GM19043 (cell line): ENCODE measurements around the gene EBLN1.

ENCODE experiments used
- ATAC-seq: cut with Tn5 transposase; IDR thresholded peaks from one replicate; pipeline ENCODE4 v1.9.1; 2021; ENCODE audit warnings: low read depth; ENCODE audit not compliant: unreplicated experiment

EBLN1 gene

GRCh38 chr10:22217842-22218241, at the start of gene EBLN1:
TSS of gene EBLN1 (minus strand) at chr10:22218015. CDS start at chr10:22209983, 8,032 bp downstream.
- no peak for ATAC-seq

GRCh38 chr10:22265839-22266537, 48.2 kb upstream of the EBLN1 start:
- ATAC-seq, result no peak

- no peak for ATAC-seq
Observed at GRCh38 chr10:22263106-22263505, 45.3 kb upstream of the EBLN1 start.

GRCh38 chr10:22259280-22259679, 41.5 kb upstream of the EBLN1 start:
- peak; percentile 55 for ATAC-seq

GRCh38 chr10:22258471-22258870, 40.7 kb upstream of the EBLN1 start:
- ATAC-seq, result no peak

GRCh38 chr10:22253580-22253882, 35.7 kb upstream of the EBLN1 start:
- ATAC-seq, result no peak

- peak; percentile 25 for ATAC-seq
Observed at GRCh38 chr10:22252801-22253579, 35.2 kb upstream of the EBLN1 start.

- ATAC-seq, result peak; percentile 43
Observed at GRCh38 chr10:22252224-22252800, 34.5 kb upstream of the EBLN1 start.

- ATAC-seq, result peak; percentile 31
Observed at GRCh38 chr10:22251751-22252223, 34.0 kb upstream of the EBLN1 start.

GRCh38 chr10:22250897-22251660, 33.3 kb upstream of the EBLN1 start:
- ATAC-seq, result no peak

- ATAC-seq, result no peak
Observed at GRCh38 chr10:22247636-22248035, 29.8 kb upstream of the EBLN1 start.

- no peak for ATAC-seq
Observed at GRCh38 chr10:22246680-22247391, 29.0 kb upstream of the EBLN1 start.

GRCh38 chr10:22245567-22245966, 27.8 kb upstream of the EBLN1 start:
- no peak for ATAC-seq

- ATAC-seq, result no peak
Observed at GRCh38 chr10:22244855-22245254, 27.0 kb upstream of the EBLN1 start.

GRCh38 chr10:22244001-22244400, 26.2 kb upstream of the EBLN1 start:
- ATAC-seq, result no peak

GRCh38 chr10:22243321-22243720, 25.5 kb upstream of the EBLN1 start:
- no peak for ATAC-seq

GRCh38 chr10:22231260-22231659, 13.4 kb upstream of the EBLN1 start:
- ATAC-seq, result no peak

GRCh38 chr10:22230158-22230833, 12.5 kb upstream of the EBLN1 start:
- ATAC-seq, result no peak

GRCh38 chr10:22229802-22230157, 12.0 kb upstream of the EBLN1 start:
- ATAC-seq, result no peak
